AG04449 (cell line): ENCODE results near the gene ATP6V1E1.
A peak's percentile ranks its signal among the peaks of the same experiment; 100 is the strongest.

Source experiments
- CTCF ChIA-PET: fragments of 350-600 bp; formaldehyde crosslinking; extraction: SDS; loops from one replicate; lab custom pipeline; 2021; ENCODE audit warnings: antibody characterized with exemption; lab: Yijun Ruan, JAX
- POLR2A ChIA-PET: fragments of 400-600, 350-600 bp; formaldehyde crosslinking; extraction: SDS; loops from one replicate; lab custom pipeline; 2020; ENCODE audit warnings: antibody characterized with exemption, inconsistent platforms; lab: Yijun Ruan, JAX
- DNase-seq: peaks from one replicate; pipeline ENCODE4 v3.0.0-alpha.2; 2010; ENCODE audit warnings: low read depth, low spot score
- H3K4me3 ChIP-seq: 2 replicates; pipeline ENCODE4 v1.5.1; 2011; ENCODE audit warnings: low read depth, mild to moderate bottlenecking, control low read depth, low read length
- TF ChIP-seq, protein P1 (sequence below): IDR thresholded peaks from one replicate; pipeline ENCODE4 v1.5.1; 2011; ENCODE audit warnings: mild to moderate bottlenecking, moderate library complexity, low read length, control low read depth, inconsistent platforms; ENCODE audit not compliant: insufficient read depth; ENCODE audit errors: missing control alignments

ATP6V1E1 gene

DNA sequence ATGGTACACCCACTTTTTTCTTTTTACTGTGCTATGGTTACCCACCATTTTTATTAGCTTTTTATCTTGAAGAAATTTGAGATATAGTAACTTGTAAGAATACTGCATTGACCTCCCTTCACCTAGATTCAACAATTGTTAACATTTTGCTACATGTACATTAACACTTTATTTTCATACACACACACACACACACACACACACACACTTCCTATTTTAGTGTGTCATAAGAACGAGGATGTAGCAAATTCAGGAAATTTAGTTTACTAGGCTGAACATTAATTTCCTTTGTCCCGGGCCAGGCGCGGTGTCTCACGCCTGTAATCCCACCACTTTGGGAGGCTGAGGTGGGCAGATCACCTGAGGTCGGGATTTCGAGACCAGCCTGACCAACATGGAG is 1.1 kb upstream of the ATP6V1E1 start:
- TF ChIP-seq, protein P1, sequence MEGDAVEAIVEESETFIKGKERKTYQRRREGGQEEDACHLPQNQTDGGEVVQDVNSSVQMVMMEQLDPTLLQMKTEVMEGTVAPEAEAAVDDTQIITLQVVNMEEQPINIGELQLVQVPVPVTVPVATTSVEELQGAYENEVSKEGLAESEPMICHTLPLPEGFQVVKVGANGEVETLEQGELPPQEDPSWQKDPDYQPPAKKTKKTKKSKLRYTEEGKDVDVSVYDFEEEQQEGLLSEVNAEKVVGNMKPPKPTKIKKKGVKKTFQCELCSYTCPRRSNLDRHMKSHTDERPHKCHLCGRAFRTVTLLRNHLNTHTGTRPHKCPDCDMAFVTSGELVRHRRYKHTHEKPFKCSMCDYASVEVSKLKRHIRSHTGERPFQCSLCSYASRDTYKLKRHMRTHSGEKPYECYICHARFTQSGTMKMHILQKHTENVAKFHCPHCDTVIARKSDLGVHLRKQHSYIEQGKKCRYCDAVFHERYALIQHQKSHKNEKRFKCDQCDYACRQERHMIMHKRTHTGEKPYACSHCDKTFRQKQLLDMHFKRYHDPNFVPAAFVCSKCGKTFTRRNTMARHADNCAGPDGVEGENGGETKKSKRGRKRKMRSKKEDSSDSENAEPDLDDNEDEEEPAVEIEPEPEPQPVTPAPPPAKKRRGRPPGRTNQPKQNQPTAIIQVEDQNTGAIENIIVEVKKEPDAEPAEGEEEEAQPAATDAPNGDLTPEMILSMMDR: no peak
- POLR2A ChIA-PET: no interaction called here
- H3K4me3 ChIP-seq: peak overlapping the region; percentile 100; the same call in 1 of the 2 replicates
- no peak for DNase-seq
- CTCF ChIA-PET: no interaction called here

DNA sequence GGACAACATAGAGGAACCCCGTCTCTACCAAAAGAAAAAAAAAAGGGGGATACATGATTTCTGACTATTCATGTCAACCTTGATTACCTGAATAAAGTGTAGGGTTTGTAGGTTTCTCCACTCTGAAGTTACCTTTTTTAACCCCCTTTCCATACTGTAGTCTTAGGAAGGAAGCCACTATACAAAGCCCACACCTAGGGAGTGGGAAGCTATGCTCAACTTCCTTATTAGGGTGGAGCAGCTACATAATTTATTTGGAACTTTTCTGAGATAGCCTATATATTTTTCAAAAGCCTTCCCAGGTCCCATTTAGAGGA is 582 bp upstream of the ATP6V1E1 start:
- ChIA-PET POLR2A (no interaction called here), CTCF (no interaction called here)
- no peak for DNase-seq
- TF ChIP-seq, protein P1: no peak
- peak overlapping the region; percentile 100 for H3K4me3 ChIP-seq

DNA sequence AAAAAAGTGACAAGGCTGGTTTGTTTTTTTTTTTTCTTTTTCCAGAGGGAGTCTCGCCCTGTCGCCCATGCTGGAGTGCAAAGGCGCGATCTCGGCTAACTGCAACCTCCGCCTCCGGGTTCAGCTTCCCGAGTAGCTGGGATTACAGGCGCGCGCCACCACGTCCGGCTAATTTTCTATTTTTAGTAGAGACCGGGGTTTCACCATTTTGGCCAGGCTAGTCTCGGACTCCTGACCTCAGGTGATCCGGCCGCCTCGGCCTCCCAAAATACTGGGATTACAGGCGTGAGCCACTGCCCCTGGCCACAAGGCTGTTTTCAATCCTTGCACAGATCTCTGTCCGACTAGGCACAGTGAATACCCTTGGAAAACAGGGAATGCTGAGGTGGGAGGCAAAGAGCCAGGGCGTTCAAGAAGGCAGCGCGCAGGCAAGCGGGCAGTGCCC is 566 bp downstream of the ATP6V1E1 start:
- TF ChIP-seq, protein P1: no peak
- POLR2A ChIA-PET: no interaction called here
- peak overlapping the region; percentile 100 for H3K4me3 ChIP-seq
- DNase-seq: no peak
- CTCF ChIA-PET: interaction anchor here (1.4 kb wide), 1 partner anchor 113 kb away, joined by 4 read pairs; no protein-coding TSS in a partner anchor

DNA sequence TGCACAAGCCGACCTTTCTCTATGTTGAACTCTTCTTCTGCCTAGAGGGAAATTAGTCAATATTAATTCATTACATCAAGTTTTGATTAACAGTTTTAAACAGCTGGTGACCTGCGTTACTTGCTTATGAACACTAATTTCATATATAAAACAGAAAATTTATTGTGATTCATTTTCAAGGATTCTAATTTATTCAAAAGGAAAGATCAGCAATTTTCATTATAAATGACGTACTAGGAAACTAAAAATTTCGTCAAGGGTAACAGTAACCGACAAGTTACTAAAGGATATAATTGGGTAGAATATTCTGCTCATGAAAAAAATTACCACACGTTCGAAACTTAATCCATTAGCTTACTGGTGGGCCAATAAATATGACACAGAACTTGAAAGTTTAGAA is 15.3 kb downstream of the ATP6V1E1 start:
- ChIA-PET POLR2A (no interaction called here), CTCF (no interaction called here)
- H3K4me3 ChIP-seq: no peak overlapping the region
- DNase-seq: no peak
- TF ChIP-seq, protein P1: no peak

DNA sequence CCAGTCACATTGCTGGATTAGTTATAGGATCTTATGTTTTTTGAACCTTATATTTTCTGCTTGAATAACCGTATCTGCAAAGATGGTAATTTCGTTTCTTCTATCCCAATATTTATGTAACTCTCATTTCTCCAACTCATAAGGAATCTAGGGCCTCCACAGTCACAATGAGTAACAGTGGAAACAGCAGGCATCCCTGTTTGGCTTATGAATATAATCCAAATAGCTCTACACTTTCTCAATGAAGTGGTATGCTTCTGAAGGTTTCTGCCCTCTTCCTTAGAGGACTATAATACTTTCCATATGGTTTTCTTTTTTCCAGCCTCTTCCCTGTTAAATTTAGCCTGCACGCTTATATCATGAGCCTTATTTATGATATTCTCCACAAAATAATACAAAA is 16.5 kb downstream of the ATP6V1E1 start:
- TF ChIP-seq, protein P1: no peak
- ChIA-PET CTCF (no interaction called here), POLR2A (interaction anchor here (0.9 kb wide), 1 partner anchor 27 kb away, joined by 3 read pairs; the partner anchor contains the start of gene BCL2L13)
- no peak for DNase-seq
- no peak overlapping the region for H3K4me3 ChIP-seq

DNA sequence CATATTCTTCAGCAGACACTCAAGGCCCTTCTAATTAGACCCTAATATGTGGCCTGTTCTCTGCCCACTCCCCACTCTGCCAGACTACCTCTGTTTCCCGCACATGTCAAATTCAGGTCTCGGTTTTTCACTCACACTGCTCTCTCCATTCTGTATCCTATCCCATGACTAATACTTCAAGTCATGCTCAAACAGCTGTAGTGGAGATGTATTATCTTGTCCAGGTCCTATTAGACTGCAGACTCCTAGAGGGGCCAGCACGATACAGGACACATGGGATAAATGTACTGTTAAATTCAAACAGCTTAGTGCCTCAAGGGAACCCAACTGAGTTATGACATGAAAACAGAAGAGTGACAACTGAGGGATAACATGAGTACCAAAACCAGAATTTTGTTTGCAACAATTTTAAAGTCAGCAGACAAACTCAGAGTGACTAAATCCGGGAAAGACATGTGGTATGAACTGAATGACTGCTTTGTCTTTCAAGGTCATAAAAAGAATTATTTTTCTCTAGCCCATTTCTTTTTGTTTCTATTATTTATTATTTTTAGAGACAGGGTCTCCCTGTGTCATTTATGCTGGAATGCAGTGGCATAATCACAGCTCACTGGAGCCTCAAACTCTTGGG is 20.5 kb downstream of the ATP6V1E1 start:
- no peak overlapping the region for H3K4me3 ChIP-seq
- no peak for DNase-seq
- POLR2A ChIA-PET: no interaction called here
- CTCF ChIA-PET: interaction anchor here (1.0 kb wide), 1 partner anchor 49 kb away, joined by 3 read pairs; no protein-coding TSS in a partner anchor
- TF ChIP-seq, protein P1: no peak
